ENCODE measurements around the gene MDGA2.
"Not testable (repeated sequence)": the region's sequence is repeated elsewhere in the genome, so short reads cannot be mapped to it uniquely, and the experiment has no call there.

Gene MDGA2

GRCh38 chr14:47235619-47236018, 439.8 kb downstream of the MDGA2 start:
- no peak for DNase-seq (ENCODE audit: low read depth)

- no peak for DNase-seq (ENCODE audit: low read depth)
These were observed 448.4 kb downstream of the MDGA2 start for GRCh38 chr14:47226877-47227520.

GRCh38 chr14:47223656-47224055, 451.7 kb downstream of the MDGA2 start:
- DNase-seq (ENCODE audit: low read depth) = no peak

- no peak for DNase-seq (ENCODE audit: low read depth)
These were observed 455.3 kb downstream of the MDGA2 start for GRCh38 chr14:47220096-47220495.

GRCh38 chr14:47211263-47211662, 464.1 kb downstream of the MDGA2 start:
- DNase-seq (ENCODE audit: low read depth) = no peak

- DNase-seq (ENCODE audit: low read depth) = no peak
These were observed 465.3 kb downstream of the MDGA2 start for GRCh38 chr14:47210099-47210498.

- DNase-seq (ENCODE audit: low read depth) = no peak
These were observed 467.0 kb downstream of the MDGA2 start for GRCh38 chr14:47208434-47208833.

GRCh38 chr14:47207617-47208016, 467.8 kb downstream of the MDGA2 start:
- DNase-seq (ENCODE audit: low read depth) = no peak

- no peak for DNase-seq (ENCODE audit: low read depth)
These were observed 474.7 kb downstream of the MDGA2 start for GRCh38 chr14:47200740-47201139.

- no peak for DNase-seq (ENCODE audit: low read depth)
These were observed 479.8 kb downstream of the MDGA2 start for GRCh38 chr14:47195582-47195981.

- no peak for DNase-seq (ENCODE audit: low read depth)
These were observed 481.4 kb downstream of the MDGA2 start for GRCh38 chr14:47194055-47194454.

- DNase-seq (ENCODE audit: low read depth) = not testable (repeated sequence)
These were observed 483.2 kb downstream of the MDGA2 start for GRCh38 chr14:47192203-47192602.

- no peak for DNase-seq (ENCODE audit: low read depth)
These were observed 483.7 kb downstream of the MDGA2 start for GRCh38 chr14:47191700-47192099.

- no peak for DNase-seq (ENCODE audit: low read depth)
These were observed 485.4 kb downstream of the MDGA2 start for GRCh38 chr14:47189911-47190484.

- DNase-seq (ENCODE audit: low read depth) = no peak
These were observed 488.9 kb downstream of the MDGA2 start for GRCh38 chr14:47186486-47186885.

GRCh38 chr14:47179906-47180305, 495.5 kb downstream of the MDGA2 start:
- DNase-seq (ENCODE audit: low read depth) = no peak

GRCh38 chr14:47171896-47172295, 503.5 kb downstream of the MDGA2 start:
- not testable (repeated sequence) for DNase-seq (ENCODE audit: low read depth)

GRCh38 chr14:47167402-47167801, 508.0 kb downstream of the MDGA2 start:
- no peak for DNase-seq (ENCODE audit: low read depth)

- no peak for DNase-seq (ENCODE audit: low read depth)
These were observed 520.0 kb downstream of the MDGA2 start for GRCh38 chr14:47155395-47155794.

- no peak for DNase-seq (ENCODE audit: low read depth)
These were observed 521.1 kb downstream of the MDGA2 start for GRCh38 chr14:47154276-47154797.

- no peak for DNase-seq (ENCODE audit: low read depth)
These were observed 521.7 kb downstream of the MDGA2 start for GRCh38 chr14:47153746-47154145.

GRCh38 chr14:47150267-47150666, 525.1 kb downstream of the MDGA2 start:
- DNase-seq (ENCODE audit: low read depth) = no peak

GRCh38 chr14:47149326-47149725, 526.1 kb downstream of the MDGA2 start:
- no peak for DNase-seq (ENCODE audit: low read depth)

GRCh38 chr14:47148686-47149085, 526.7 kb downstream of the MDGA2 start:
- no peak for DNase-seq (ENCODE audit: low read depth)
